A673 (cell line): Measurements from ENCODE around the gene FNDC3B.

Experiments used
- CTCF ChIP-seq: fragments of 300-800, 200-600 bp; sonication (generic); conservative IDR thresholded peaks from 2 replicates; pipeline ENCODE4 v1.5.1; 2017; ENCODE audit warnings: low read depth, mild to moderate bottlenecking, antibody characterized with exemption, low read length, moderate library complexity, mixed read lengths
- EZH2 ChIP-seq: fragments of 200-600 bp; sonication (generic); IDR thresholded peaks from 2 replicates; pipeline ENCODE4 v1.6.1; 2017; ENCODE audit warnings: borderline replicate concordance, low read depth, mild to moderate bottlenecking, mixed read lengths, antibody characterized with exemption, low read length; ENCODE audit not compliant: poor library complexity, severe bottlenecking

GRCh38 chr3:172305974-172306373 lies 266.6 kb downstream of the FNDC3B start:
- TF ChIP-seq CTCF (no peak), EZH2 (no peak)
